Neural cell (in vitro differentiated cells): Measurements from ENCODE around the gene VPS41. TPM values are rescaled to one million over a fixed set of nuclear protein-coding genes. Genes with fewer than 3 reads are reported as not detected.

Source experiments
- H2AFZ ChIP-seq: fragments of 200-600, 300-800 bp; sonication (generic), shearing (Covaris generic); 2 replicates; pipeline ENCODE4 v1.6.0; 2014; ENCODE audit warnings: low read depth, mild to moderate bottlenecking, antibody characterized with exemption, low read length, moderate library complexity
- H3F3A ChIP-seq: fragments of 200-600 bp; shearing (Covaris generic); 2 replicates; pipeline ENCODE4 v1.6.1; 2016; ENCODE audit warnings: mild to moderate bottlenecking, moderate library complexity, mixed read lengths, antibody characterized with exemption, low read length; ENCODE audit not compliant: insufficient read depth, poor library complexity, severe bottlenecking
- H3K27ac ChIP-seq: fragments of 200-600, 300-800 bp; sonication (generic), shearing (Covaris generic); 2 replicates; pipeline ENCODE4 v1.5.1; 2014; ENCODE audit warnings: mild to moderate bottlenecking, low read length, moderate library complexity
- H3K27me3 ChIP-seq: fragments of 300-800, 200-600 bp; sonication (generic), shearing (Covaris generic); 2 replicates; pipeline ENCODE4 v1.6.0; 2014; ENCODE audit warnings: mild to moderate bottlenecking, low read depth, low read length, moderate library complexity; ENCODE audit not compliant: insufficient read depth
- H3K36me3 ChIP-seq: fragments of 300-800, 200-600 bp; sonication (generic), shearing (Covaris generic); 2 replicates; pipeline ENCODE4 v1.5.1; 2014; ENCODE audit warnings: mild to moderate bottlenecking, antibody characterized with exemption, low read length, moderate library complexity; ENCODE audit not compliant: insufficient read depth
- H3K4me2 ChIP-seq: fragments of 300-800, 200-600 bp; sonication (generic), shearing (Covaris generic); 2 replicates; pipeline ENCODE4 v1.6.0; 2014; ENCODE audit warnings: mild to moderate bottlenecking, low read length
- H3K4me3 ChIP-seq: fragments of 300-800, 200-600 bp; sonication (generic), shearing (Covaris generic); 2 replicates; pipeline ENCODE4 v1.5.1; 2014; ENCODE audit warnings: mild to moderate bottlenecking, low read length, moderate library complexity
- H3K79me2 ChIP-seq: fragments of 200-600 bp; shearing (Covaris generic); replicated peaks from 2 replicates; pipeline ENCODE4 v1.6.0; 2014; ENCODE audit warnings: mild to moderate bottlenecking, low read length, moderate library complexity; ENCODE audit not compliant: insufficient read depth
- H3K9ac ChIP-seq: fragments of 300-800, 200-600 bp; sonication (generic), shearing (Covaris generic); 2 replicates; pipeline ENCODE4 v1.6.1; 2016; ENCODE audit warnings: mild to moderate bottlenecking, low read length, mixed read lengths
- H3K9me2 ChIP-seq: fragments of 200-600 bp; shearing (Covaris generic); 2 replicates; pipeline ENCODE4 v1.6.1; 2016; ENCODE audit warnings: mild to moderate bottlenecking, low read length, mixed read lengths; ENCODE audit not compliant: insufficient read depth
- H3K9me3 ChIP-seq: fragments of 200-600, 300-800 bp; sonication (generic), shearing (Covaris generic); 2 replicates; pipeline ENCODE4 v1.6.1; 2016; ENCODE audit warnings: mild to moderate bottlenecking, mixed run types, low read length, moderate library complexity, mixed read lengths
- H4K20me1 ChIP-seq: fragments of 200-600 bp; shearing (Covaris generic); 2 replicates; pipeline ENCODE4 v1.6.1; 2016; ENCODE audit warnings: mild to moderate bottlenecking, mixed run types; ENCODE audit not compliant: insufficient read depth
- CTCF ChIP-seq: fragments of 450-650 bp; IDR thresholded peaks from 2 replicates; pipeline ENCODE4 v1.5.1; 2014; ENCODE audit warnings: antibody characterized with exemption, mild to moderate bottlenecking, moderate library complexity; ENCODE audit not compliant: poor library complexity, severe bottlenecking
- EP300 ChIP-seq: fragments of 450-650 bp; conservative IDR thresholded peaks from 2 replicates; pipeline ENCODE4 v1.6.1; 2014; ENCODE audit warnings: antibody characterized with exemption, mild to moderate bottlenecking, moderate library complexity; ENCODE audit not compliant: poor library complexity, severe bottlenecking
- EZH2 ChIP-seq: fragments of 200-600, 300-800 bp; shearing (Covaris generic), sonication (generic); IDR thresholded peaks from 2 replicates; pipeline ENCODE4 v1.6.1; 2014; ENCODE audit warnings: antibody characterized with exemption, low read length, borderline replicate concordance, mild to moderate bottlenecking; ENCODE audit not compliant: insufficient read depth, poor library complexity, severe bottlenecking
- MXI1 ChIP-seq: fragments of 450-650 bp; conservative IDR thresholded peaks from 2 replicates; pipeline ENCODE4 v1.6.1; 2014; ENCODE audit warnings: antibody characterized with exemption, mild to moderate bottlenecking; ENCODE audit not compliant: poor library complexity, severe bottlenecking
- POLR2AphosphoS5 ChIP-seq: IDR thresholded peaks from 2 replicates; pipeline ENCODE4 v1.6.1; 2012
- RAD21 ChIP-seq: fragments of 450-650 bp; conservative IDR thresholded peaks from 2 replicates; pipeline ENCODE4 v1.6.1; 2014; ENCODE audit warnings: antibody characterized with exemption, mild to moderate bottlenecking, moderate library complexity
- SMC3 ChIP-seq: fragments of 450-650 bp; conservative IDR thresholded peaks from 2 replicates; pipeline ENCODE4 v1.6.1; 2014; ENCODE audit warnings: antibody characterized with exemption, mild to moderate bottlenecking, moderate library complexity; ENCODE audit not compliant: poor library complexity
- TAF1 ChIP-seq: IDR thresholded peaks from 2 replicates; pipeline ENCODE4 v1.6.1; 2012; ENCODE audit warnings: low read depth
- polyA minus RNA-seq: library from RNA; depleted of rRNA, polyadenylated mRNA; stranded (reverse); fragments of >200 nt; gene quantifications from 2 replicates; pipeline ENCODE4 v1.2.3, GENCODE V29; 2014
- polyA plus RNA-seq: library from polyadenylated mRNA; depleted of rRNA; stranded (reverse); fragments of >200 nt; gene quantifications from 2 replicates; pipeline ENCODE4 v1.2.3, GENCODE V29; 2014
- TF ChIP-seq, protein P1 (sequence below): IDR thresholded peaks from 2 replicates; pipeline ENCODE4 v1.6.1; 2012; ENCODE audit warnings: borderline replicate concordance

The VPS41 gene
- polyA plus RNA-seq (64.0 and 76.3 TPM in 2 replicates), polyA minus RNA-seq (77.2 and 108 TPM in 2 replicates)

DNA sequence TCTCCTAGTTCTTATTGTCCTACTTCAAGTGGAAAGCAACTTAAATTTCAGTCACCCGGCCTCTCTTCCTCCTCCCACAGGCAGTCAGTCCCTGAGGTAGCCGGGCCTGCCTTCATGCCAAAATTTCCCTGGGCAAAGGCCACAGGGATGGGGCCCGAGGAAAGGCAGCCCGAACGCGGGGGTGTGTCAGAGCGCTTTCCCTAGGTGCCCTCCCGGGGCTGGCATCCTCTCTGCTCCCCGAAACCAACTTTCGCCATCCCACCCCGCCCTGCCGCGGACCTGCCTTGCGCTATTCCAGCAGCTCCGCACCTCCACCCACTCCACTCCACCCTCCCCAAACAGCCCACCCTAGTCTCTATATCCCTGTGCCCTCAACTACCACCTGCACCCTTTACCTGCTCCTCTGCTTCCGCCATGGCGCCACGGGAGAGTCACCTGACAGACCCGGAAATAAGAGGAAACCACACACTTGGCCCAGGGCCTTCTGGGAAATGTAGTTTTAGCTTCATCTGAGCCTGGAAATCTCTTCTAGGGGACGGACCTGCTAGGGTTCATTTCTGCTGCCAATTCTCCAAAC lies at the start of gene VPS41:
Gene VPS41, minus strand, starts transcription at position 433 of the 577 bp plus-strand sequence. Its CDS starts 17 bp downstream, at position 416.
- Histone ChIP-seq H3K9me2 (no peaks in the 10 kb centered on the region), H3K4me3 (peak within 1 kb of the TSS; percentile 88), H3K27me3 (no peaks in the 10 kb centered on the region), H3K9ac (peak within 1 kb of the TSS; percentile 66), H4K20me1 (no peaks in the 10 kb centered on the region), H2AFZ (peak within 1 kb of the TSS; percentile 87), H3F3A (no peaks in the 10 kb centered on the region), H3K4me2 (peak within 1 kb of the TSS; percentile 80), H3K27ac (no peak within 1 kb of the TSS), H3K79me2 (peaks cover 16% of the 10 kb centered on the region), H3K9me3 (no peaks in the 10 kb centered on the region), H3K36me3 (no peaks in the 10 kb centered on the region)
- TF ChIP-seq CTCF (peak; percentile 13), TAF1 (no peak), MXI1 (peak; percentile 82), RAD21 (peak; percentile 49), SMC3 (peak; percentile 52), POLR2AphosphoS5 (peak; percentile 67)
- TF ChIP-seq, protein P1, sequence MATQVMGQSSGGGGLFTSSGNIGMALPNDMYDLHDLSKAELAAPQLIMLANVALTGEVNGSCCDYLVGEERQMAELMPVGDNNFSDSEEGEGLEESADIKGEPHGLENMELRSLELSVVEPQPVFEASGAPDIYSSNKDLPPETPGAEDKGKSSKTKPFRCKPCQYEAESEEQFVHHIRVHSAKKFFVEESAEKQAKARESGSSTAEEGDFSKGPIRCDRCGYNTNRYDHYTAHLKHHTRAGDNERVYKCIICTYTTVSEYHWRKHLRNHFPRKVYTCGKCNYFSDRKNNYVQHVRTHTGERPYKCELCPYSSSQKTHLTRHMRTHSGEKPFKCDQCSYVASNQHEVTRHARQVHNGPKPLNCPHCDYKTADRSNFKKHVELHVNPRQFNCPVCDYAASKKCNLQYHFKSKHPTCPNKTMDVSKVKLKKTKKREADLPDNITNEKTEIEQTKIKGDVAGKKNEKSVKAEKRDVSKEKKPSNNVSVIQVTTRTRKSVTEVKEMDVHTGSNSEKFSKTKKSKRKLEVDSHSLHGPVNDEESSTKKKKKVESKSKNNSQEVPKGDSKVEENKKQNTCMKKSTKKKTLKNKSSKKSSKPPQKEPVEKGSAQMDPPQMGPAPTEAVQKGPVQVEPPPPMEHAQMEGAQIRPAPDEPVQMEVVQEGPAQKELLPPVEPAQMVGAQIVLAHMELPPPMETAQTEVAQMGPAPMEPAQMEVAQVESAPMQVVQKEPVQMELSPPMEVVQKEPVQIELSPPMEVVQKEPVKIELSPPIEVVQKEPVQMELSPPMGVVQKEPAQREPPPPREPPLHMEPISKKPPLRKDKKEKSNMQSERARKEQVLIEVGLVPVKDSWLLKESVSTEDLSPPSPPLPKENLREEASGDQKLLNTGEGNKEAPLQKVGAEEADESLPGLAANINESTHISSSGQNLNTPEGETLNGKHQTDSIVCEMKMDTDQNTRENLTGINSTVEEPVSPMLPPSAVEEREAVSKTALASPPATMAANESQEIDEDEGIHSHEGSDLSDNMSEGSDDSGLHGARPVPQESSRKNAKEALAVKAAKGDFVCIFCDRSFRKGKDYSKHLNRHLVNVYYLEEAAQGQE = no peak

- Histone ChIP-seq H3K9me3 (no peaks in the 10 kb centered on the region), H3K4me2 (no peak overlapping the region), H3K27ac (no peak overlapping the region), H3F3A (no peaks in the 10 kb centered on the region), H3K79me2 (no peaks in the 10 kb centered on the region), H3K27me3 (no peaks in the 10 kb centered on the region), H4K20me1 (no peaks in the 10 kb centered on the region), H2AFZ (no peak overlapping the region), H3K4me3 (no peak overlapping the region), H3K36me3 (no peaks in the 10 kb centered on the region), H3K9ac (no peak overlapping the region), H3K9me2 (no peaks in the 10 kb centered on the region)
- TF ChIP-seq SMC3 = no peak
- no peak for TF ChIP-seq EP300
- TF ChIP-seq, protein P1 = no peak
- no peak for TF ChIP-seq RAD21
- no peak for TF ChIP-seq CTCF
- TF ChIP-seq POLR2AphosphoS5 = no peak
- TF ChIP-seq TAF1 = no peak
- no peak for TF ChIP-seq MXI1
- no peak for TF ChIP-seq EZH2
Measured at GRCh38 chr7:38955892-38956291, 46.9 kb upstream of the VPS41 start.
